Measurements from ENCODE around the gene C19orf44. TPM values are rescaled to one million over a fixed set of nuclear protein-coding genes. Genes with fewer than 3 reads are reported as not detected.

Gene C19orf44
- polyA plus RNA-seq, 1 experiment, result 3.4 TPM

- no peaks in the 10 kb centered on the region for H3K27me3 ChIP-seq (ENCODE audit: control insufficient read depth, insufficient read depth, low read length)
- H3K36me3 ChIP-seq (ENCODE audit: control insufficient read depth, insufficient read depth, low read length), result no peaks in the 10 kb centered on the region; the same call in 1 of the 2 replicates
- TF ChIP-seq, protein P1, sequence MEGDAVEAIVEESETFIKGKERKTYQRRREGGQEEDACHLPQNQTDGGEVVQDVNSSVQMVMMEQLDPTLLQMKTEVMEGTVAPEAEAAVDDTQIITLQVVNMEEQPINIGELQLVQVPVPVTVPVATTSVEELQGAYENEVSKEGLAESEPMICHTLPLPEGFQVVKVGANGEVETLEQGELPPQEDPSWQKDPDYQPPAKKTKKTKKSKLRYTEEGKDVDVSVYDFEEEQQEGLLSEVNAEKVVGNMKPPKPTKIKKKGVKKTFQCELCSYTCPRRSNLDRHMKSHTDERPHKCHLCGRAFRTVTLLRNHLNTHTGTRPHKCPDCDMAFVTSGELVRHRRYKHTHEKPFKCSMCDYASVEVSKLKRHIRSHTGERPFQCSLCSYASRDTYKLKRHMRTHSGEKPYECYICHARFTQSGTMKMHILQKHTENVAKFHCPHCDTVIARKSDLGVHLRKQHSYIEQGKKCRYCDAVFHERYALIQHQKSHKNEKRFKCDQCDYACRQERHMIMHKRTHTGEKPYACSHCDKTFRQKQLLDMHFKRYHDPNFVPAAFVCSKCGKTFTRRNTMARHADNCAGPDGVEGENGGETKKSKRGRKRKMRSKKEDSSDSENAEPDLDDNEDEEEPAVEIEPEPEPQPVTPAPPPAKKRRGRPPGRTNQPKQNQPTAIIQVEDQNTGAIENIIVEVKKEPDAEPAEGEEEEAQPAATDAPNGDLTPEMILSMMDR (IDR thresholded peaks at IDR 0.05; ENCODE audit: insufficient read depth, low read depth, low read length), result no peak
- CTCF ChIA-PET, result no interaction called here
- H3K4me3 ChIP-seq (ENCODE audit: low read depth, low read length), result no peak overlapping the region
- POLR2A ChIA-PET, result no interaction called here
- no peak for DNase-seq (ENCODE audit: low read depth)
Measured at GRCh38 chr19:16458391-16459341, 37.5 kb upstream of the C19orf44 start.

DNA sequence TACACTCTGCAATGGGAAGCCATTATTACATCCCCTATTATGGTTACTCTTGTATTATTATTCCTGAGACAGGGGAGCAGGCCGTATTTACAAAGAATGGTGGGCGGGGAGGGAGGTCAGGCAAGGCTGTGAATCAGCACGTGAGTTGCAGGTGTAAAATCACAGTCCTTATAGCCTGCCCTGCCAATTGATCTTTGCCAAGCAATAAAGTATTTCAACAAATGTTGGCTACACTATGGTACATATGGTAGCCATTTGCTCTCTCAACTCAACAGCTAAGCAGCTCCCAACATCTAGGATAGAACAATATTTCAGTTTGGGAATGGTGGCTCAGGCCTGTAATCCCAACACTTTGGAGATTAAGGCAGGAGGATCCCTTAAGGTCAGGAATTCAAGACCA, 36.5 kb upstream of the C19orf44 start:
- CTCF ChIA-PET, result no interaction called here
- POLR2A ChIA-PET, result no interaction called here
- TF ChIP-seq, protein P1 (IDR thresholded peaks at IDR 0.05; ENCODE audit: insufficient read depth, low read depth, low read length), result no peak
- DNase-seq (ENCODE audit: low read depth), result no peak
- Histone ChIP-seq H3K27me3 (ENCODE audit: control insufficient read depth, insufficient read depth, low read length) (no peaks in the 10 kb centered on the region), H3K4me3 (ENCODE audit: low read depth, low read length) (no peak overlapping the region), H3K36me3 (ENCODE audit: control insufficient read depth, insufficient read depth, low read length) (no peaks in the 10 kb centered on the region; the same call in 1 of the 2 replicates)

DNA sequence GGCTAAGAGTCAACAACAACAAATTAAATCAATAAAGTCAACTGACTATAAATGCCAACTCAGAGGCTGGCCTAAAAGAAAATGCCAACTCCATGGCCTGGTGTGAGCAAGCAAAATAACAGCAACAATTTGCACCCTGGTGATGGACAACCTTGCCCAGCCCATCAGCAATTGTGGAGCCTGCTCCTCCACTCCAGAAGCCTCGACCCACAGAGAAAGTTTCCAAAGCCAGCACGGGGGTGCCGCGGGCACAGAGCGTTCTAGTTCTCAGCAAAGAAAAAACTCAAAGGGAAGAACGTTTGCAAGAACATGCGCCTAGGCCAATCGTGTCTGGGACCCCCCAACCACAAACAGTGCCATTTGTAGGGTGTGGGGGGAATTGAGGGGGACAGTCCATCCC, 35.7 kb upstream of the C19orf44 start:
- no peak for DNase-seq (ENCODE audit: low read depth)
- H3K36me3 ChIP-seq (ENCODE audit: control insufficient read depth, insufficient read depth, low read length), result no peaks in the 10 kb centered on the region; the same call in none of the 2 replicates
- ChIA-PET POLR2A (no interaction called here), CTCF (no interaction called here)
- no peak overlapping the region for H3K4me3 ChIP-seq (ENCODE audit: low read depth, low read length)
- no peaks in the 10 kb centered on the region for H3K27me3 ChIP-seq (ENCODE audit: control insufficient read depth, insufficient read depth, low read length)
- TF ChIP-seq, protein P1 (IDR thresholded peaks at IDR 0.05; ENCODE audit: insufficient read depth, low read depth, low read length), result no peak

DNA sequence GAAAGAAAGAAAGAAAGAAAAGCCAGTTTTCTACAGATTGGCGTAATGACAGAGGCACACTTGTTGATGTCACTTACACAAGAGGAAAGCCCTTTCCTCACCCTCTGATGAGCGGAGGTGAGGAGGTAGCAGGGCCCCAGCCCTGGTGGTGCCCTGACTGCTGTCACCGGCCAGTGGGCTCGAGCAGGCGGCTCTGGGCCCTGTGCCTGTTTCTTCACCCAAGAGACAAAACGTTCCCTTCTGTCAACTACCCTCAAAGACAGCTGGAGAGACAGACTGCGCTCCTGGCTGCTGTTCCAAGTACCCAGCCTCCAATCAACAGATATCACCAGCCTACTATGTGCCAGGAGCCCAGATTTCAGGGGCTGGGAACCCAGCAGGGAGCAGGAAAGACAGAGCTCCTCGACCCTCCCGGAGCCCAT, 34.6 kb upstream of the C19orf44 start:
- POLR2A ChIA-PET, result no interaction called here
- TF ChIP-seq, protein P1 (IDR thresholded peaks at IDR 0.05; ENCODE audit: insufficient read depth, low read depth, low read length), result no peak
- no peak for DNase-seq (ENCODE audit: low read depth)
- Histone ChIP-seq H3K27me3 (ENCODE audit: control insufficient read depth, insufficient read depth, low read length) (no peaks in the 10 kb centered on the region), H3K36me3 (ENCODE audit: control insufficient read depth, insufficient read depth, low read length) (no peaks in the 10 kb centered on the region; the same call in none of the 2 replicates), H3K4me3 (ENCODE audit: low read depth, low read length) (no peak overlapping the region)
- CTCF ChIA-PET, result interaction anchor here (1.2 kb wide), 1 partner anchor 9 kb away, joined by 4 read pairs; no protein-coding TSS in a partner anchor

GRCh38 chr19:16462757-16463250, 33.4 kb upstream of the C19orf44 start:
- Histone ChIP-seq H3K36me3 (ENCODE audit: control insufficient read depth, insufficient read depth, low read length) (no peaks in the 10 kb centered on the region; the same call in none of the 2 replicates), H3K4me3 (ENCODE audit: low read depth, low read length) (no peak overlapping the region), H3K27me3 (ENCODE audit: control insufficient read depth, insufficient read depth, low read length) (no peaks in the 10 kb centered on the region)
- ChIA-PET CTCF (interaction anchor here (1.2 kb wide), 1 partner anchor 8 kb away, joined by 4 read pairs; no protein-coding TSS in a partner anchor), POLR2A (interaction anchor here (0.6 to 0.7 kb wide), 2 partner anchors 627 to 752 kb away, joined by 3 to 4 read pairs; partner anchors contain the start of gene USE1)
- TF ChIP-seq, protein P1 (IDR thresholded peaks at IDR 0.05; ENCODE audit: insufficient read depth, low read depth, low read length), result no peak
- no peak for DNase-seq (ENCODE audit: low read depth)
